Activated naive CD8-positive, alpha-beta T cell (primary cell): ENCODE data around the gene KCTD20.
"Not testable (repeated sequence)": the region's sequence is repeated elsewhere in the genome, so short reads cannot be mapped to it uniquely, and the experiment has no call there.

ENCODE experiments used
- H3K27ac Mint-ChIP-seq: one replicate; pipeline ENCODE4 v1.8.0; 2021; ENCODE audit warnings: mixed read lengths
- H3K27me3 Mint-ChIP-seq: one replicate; pipeline ENCODE4 v1.8.0; 2021; ENCODE audit warnings: mixed read lengths
- H3K36me3 Mint-ChIP-seq: one replicate; pipeline ENCODE4 v1.8.0; 2021; ENCODE audit warnings: mixed read lengths
- H3K4me1 Mint-ChIP-seq: one replicate; pipeline ENCODE4 v1.8.0; 2021; ENCODE audit warnings: low read depth, mixed read lengths
- H3K4me3 Mint-ChIP-seq: one replicate; pipeline ENCODE4 v1.8.0; 2021; ENCODE audit warnings: mild to moderate bottlenecking, mixed read lengths
- H3K9me3 Mint-ChIP-seq: one replicate; pipeline ENCODE4 v1.8.0; 2021; ENCODE audit warnings: low read depth, mixed read lengths

KCTD20 gene

GRCh38 chr6:36442671-36443470 lies at the start of gene KCTD20, which contains the start of gene PXT1:
Gene KCTD20 (plus strand): TSS chr6:36443000. CDS start chr6:36470098, 27,098 bp downstream.
Gene PXT1 (minus strand): TSS chr6:36442854. CDS start chr6:36426082, 16,772 bp downstream.
- no peaks in the 10 kb centered on the region for H3K9me3 Mint-ChIP-seq
- no peaks in the 10 kb centered on the region for H3K27me3 Mint-ChIP-seq
- H3K27ac Mint-ChIP-seq = peak within 1 kb of the TSS; percentile 96
- H3K4me3 Mint-ChIP-seq = peak within 1 kb of the TSS; percentile 95
- H3K4me1 Mint-ChIP-seq = peaks cover 47% of the 10 kb centered on the region
- H3K36me3 Mint-ChIP-seq = no peaks in the 10 kb centered on the region

- no peak overlapping the region for H3K4me3 Mint-ChIP-seq
- no peak overlapping the region for H3K27ac Mint-ChIP-seq
- no peaks in the 10 kb centered on the region for H3K36me3 Mint-ChIP-seq
- no peaks in the 10 kb centered on the region for H3K9me3 Mint-ChIP-seq
- H3K27me3 Mint-ChIP-seq = peaks cover 9% of the 10 kb centered on the region
- no peaks in the 10 kb centered on the region for H3K4me1 Mint-ChIP-seq
Observed at GRCh38 chr6:36399970-36400369, 42.8 kb upstream of the KCTD20 start.

- Mint-ChIP-seq H3K9me3 (no peaks in the 10 kb centered on the region), H3K36me3 (no peaks in the 10 kb centered on the region), H3K27me3 (peaks cover 12% of the 10 kb centered on the region), H3K4me3 (no peak overlapping the region), H3K27ac (no peak overlapping the region), H3K4me1 (no peaks in the 10 kb centered on the region)
Observed at GRCh38 chr6:36402481-36402880, 40.3 kb upstream of the KCTD20 start.

- no peaks in the 10 kb centered on the region for H3K36me3 Mint-ChIP-seq
- H3K9me3 Mint-ChIP-seq = no peaks in the 10 kb centered on the region
- H3K27me3 Mint-ChIP-seq = peaks cover 12% of the 10 kb centered on the region
- H3K27ac Mint-ChIP-seq = no peak overlapping the region
- H3K4me1 Mint-ChIP-seq = no peaks in the 10 kb centered on the region
- no peak overlapping the region for H3K4me3 Mint-ChIP-seq
Observed at GRCh38 chr6:36404164-36404563, 38.6 kb upstream of the KCTD20 start.

- not testable (repeated sequence) for H3K4me3 Mint-ChIP-seq, H3K9me3 Mint-ChIP-seq, H3K27ac Mint-ChIP-seq, H3K4me1 Mint-ChIP-seq, H3K27me3 Mint-ChIP-seq, H3K36me3 Mint-ChIP-seq
Observed at GRCh38 chr6:36409718-36410117, 33.1 kb upstream of the KCTD20 start.

- Mint-ChIP-seq H3K27ac (no peak overlapping the region), H3K9me3 (peaks cover 4% of the 10 kb centered on the region), H3K27me3 (no peaks in the 10 kb centered on the region), H3K4me3 (no peak overlapping the region), H3K36me3 (peaks cover 3% of the 10 kb centered on the region), H3K4me1 (no peaks in the 10 kb centered on the region)
Observed at GRCh38 chr6:36413489-36414480, 29.0 kb upstream of the KCTD20 start.

GRCh38 chr6:36414481-36414880 lies 28.3 kb upstream of the KCTD20 start:
- Mint-ChIP-seq H3K36me3 (peaks cover 3% of the 10 kb centered on the region), H3K27ac (no peak overlapping the region), H3K4me1 (no peaks in the 10 kb centered on the region), H3K4me3 (no peak overlapping the region), H3K27me3 (no peaks in the 10 kb centered on the region), H3K9me3 (peaks cover 4% of the 10 kb centered on the region)

- peaks cover 10% of the 10 kb centered on the region for H3K4me1 Mint-ChIP-seq
- no peak overlapping the region for H3K27ac Mint-ChIP-seq
- H3K36me3 Mint-ChIP-seq = no peaks in the 10 kb centered on the region
- no peaks in the 10 kb centered on the region for H3K9me3 Mint-ChIP-seq
- H3K4me3 Mint-ChIP-seq = no peak overlapping the region
- H3K27me3 Mint-ChIP-seq = no peaks in the 10 kb centered on the region
Observed at GRCh38 chr6:36418558-36418957, 24.2 kb upstream of the KCTD20 start.

- Mint-ChIP-seq H3K27ac (no peak overlapping the region), H3K4me1 (peaks cover 14% of the 10 kb centered on the region), H3K9me3 (no peaks in the 10 kb centered on the region), H3K4me3 (no peak overlapping the region), H3K27me3 (no peaks in the 10 kb centered on the region), H3K36me3 (no peaks in the 10 kb centered on the region)
Observed at GRCh38 chr6:36419310-36419709, 23.5 kb upstream of the KCTD20 start.

GRCh38 chr6:36422714-36423100 lies 20.1 kb upstream of the KCTD20 start:
- peak overlapping the region; percentile 92 for H3K27ac Mint-ChIP-seq
- H3K4me1 Mint-ChIP-seq = peaks cover 17% of the 10 kb centered on the region
- H3K9me3 Mint-ChIP-seq = no peaks in the 10 kb centered on the region
- H3K4me3 Mint-ChIP-seq = peak overlapping the region; percentile 91
- H3K36me3 Mint-ChIP-seq = no peaks in the 10 kb centered on the region
- H3K27me3 Mint-ChIP-seq = no peaks in the 10 kb centered on the region

GRCh38 chr6:36423101-36423824 lies 19.5 kb upstream of the KCTD20 start:
- H3K27ac Mint-ChIP-seq = peak overlapping the region; percentile 92
- no peaks in the 10 kb centered on the region for H3K36me3 Mint-ChIP-seq
- H3K4me1 Mint-ChIP-seq = peaks cover 17% of the 10 kb centered on the region
- H3K4me3 Mint-ChIP-seq = peak overlapping the region; percentile 91
- no peaks in the 10 kb centered on the region for H3K27me3 Mint-ChIP-seq
- no peaks in the 10 kb centered on the region for H3K9me3 Mint-ChIP-seq

- Mint-ChIP-seq H3K27me3 (no peaks in the 10 kb centered on the region), H3K4me3 (no peak overlapping the region), H3K9me3 (no peaks in the 10 kb centered on the region), H3K27ac (no peak overlapping the region), H3K4me1 (peaks cover 17% of the 10 kb centered on the region), H3K36me3 (no peaks in the 10 kb centered on the region)
Observed at GRCh38 chr6:36426622-36427021, 16.2 kb upstream of the KCTD20 start.

GRCh38 chr6:36428911-36429310 lies 13.9 kb upstream of the KCTD20 start:
- H3K27me3 Mint-ChIP-seq = no peaks in the 10 kb centered on the region
- H3K4me1 Mint-ChIP-seq = peaks cover 3% of the 10 kb centered on the region
- no peaks in the 10 kb centered on the region for H3K9me3 Mint-ChIP-seq
- no peak overlapping the region for H3K27ac Mint-ChIP-seq
- no peak overlapping the region for H3K4me3 Mint-ChIP-seq
- no peaks in the 10 kb centered on the region for H3K36me3 Mint-ChIP-seq

- Mint-ChIP-seq H3K27ac (no peak overlapping the region), H3K36me3 (no peaks in the 10 kb centered on the region), H3K9me3 (no peaks in the 10 kb centered on the region), H3K4me1 (no peaks in the 10 kb centered on the region), H3K27me3 (no peaks in the 10 kb centered on the region), H3K4me3 (no peak overlapping the region)
Observed at GRCh38 chr6:36430351-36430750, 12.4 kb upstream of the KCTD20 start.
